Liver (tissue), 2 donors: ENCODE results near the gene TTBK1.

Experiments
- GABPA ChIP-seq, 2 donors: IDR thresholded peaks in 1 of 2; conservative IDR thresholded peaks in 1 of 2; 2 replicates each; pipeline ENCODE4 v1.6.1; 2016; ENCODE audit warnings: antibody characterized with exemption in 2 of 2, mild to moderate bottlenecking in 1 of 2, moderate library complexity in 1 of 2
- MAX ChIP-seq: IDR thresholded peaks from 2 replicates; pipeline ENCODE4 v1.6.1; 2016; ENCODE audit warnings: antibody characterized with exemption
- donor health status: healthy.

- TF ChIP-seq MAX (no peak), GABPA (IDR thresholded peaks at IDR 0.05 in 1 of 2, conservative IDR thresholded peaks at IDR 0.05 in 1 of 2) (no peak)
Observed at GRCh38 chr6:43257367-43258145, 14.3 kb downstream of the TTBK1 start.
